PFSK-1 (cell line): ENCODE data around the gene PRMT3.

Source experiments
- FOXP2 ChIP-seq: optimal IDR thresholded peaks from 2 replicates; pipeline ENCODE3; 2011; ENCODE audit warnings: borderline replicate concordance, control low read depth, inconsistent platforms; ENCODE audit not compliant: insufficient read depth; ENCODE audit errors: extremely low read length, extremely low read depth
- POLR2AphosphoS5 ChIP-seq: IDR thresholded peaks from 2 replicates; pipeline ENCODE4 v1.6.1; 2012; ENCODE audit warnings: low read depth, mild to moderate bottlenecking, control low read depth, low read length, moderate library complexity
- SIN3A ChIP-seq: IDR thresholded peaks from 2 replicates; pipeline ENCODE4 v1.6.1; 2012; ENCODE audit warnings: mild to moderate bottlenecking, low read length, moderate library complexity, borderline replicate concordance; ENCODE audit not compliant: insufficient read depth
- TAF1 ChIP-seq: IDR thresholded peaks from 2 replicates; pipeline ENCODE4 v1.6.1; 2012; ENCODE audit warnings: low read length, control low read depth, borderline replicate concordance; ENCODE audit not compliant: insufficient read depth
- TF ChIP-seq, protein P1 (sequence below), 2 experiments: IDR thresholded peaks; 2 replicates each; pipeline versions ENCODE4 v1.6.1 to v1.8.0; 2011 to 2012; ENCODE audit warnings: low read depth in 2 of 2, low read length in 2 of 2, control low read depth in 1 of 2, inconsistent platforms in 1 of 2, mild to moderate bottlenecking in 1 of 2, moderate library complexity in 1 of 2; ENCODE audit not compliant: insufficient read depth in 1 of 2

The PRMT3 gene

DNA sequence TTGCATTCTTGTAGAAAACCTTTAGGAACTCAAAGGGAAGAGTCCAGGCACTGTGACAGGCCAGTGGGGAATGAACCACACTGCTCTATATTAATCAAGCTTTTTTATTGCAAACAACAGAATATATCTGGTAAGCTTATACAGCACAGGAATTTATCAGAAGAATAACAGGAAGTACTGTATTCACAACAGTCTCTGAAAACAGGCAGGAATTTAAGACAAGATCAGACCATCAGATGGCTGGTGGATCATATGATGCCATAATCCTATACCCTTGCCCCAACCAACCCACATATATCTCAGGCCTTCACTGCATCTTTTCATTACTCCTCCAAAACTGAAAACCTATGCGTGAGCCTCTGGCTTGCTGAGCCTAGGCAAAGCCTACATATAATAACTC lies 25.0 kb upstream of the PRMT3 start:
- TF ChIP-seq FOXP2 (no peak), POLR2AphosphoS5 (no peak), TAF1 (no peak), SIN3A (no peak)
- TF ChIP-seq, protein P1, sequence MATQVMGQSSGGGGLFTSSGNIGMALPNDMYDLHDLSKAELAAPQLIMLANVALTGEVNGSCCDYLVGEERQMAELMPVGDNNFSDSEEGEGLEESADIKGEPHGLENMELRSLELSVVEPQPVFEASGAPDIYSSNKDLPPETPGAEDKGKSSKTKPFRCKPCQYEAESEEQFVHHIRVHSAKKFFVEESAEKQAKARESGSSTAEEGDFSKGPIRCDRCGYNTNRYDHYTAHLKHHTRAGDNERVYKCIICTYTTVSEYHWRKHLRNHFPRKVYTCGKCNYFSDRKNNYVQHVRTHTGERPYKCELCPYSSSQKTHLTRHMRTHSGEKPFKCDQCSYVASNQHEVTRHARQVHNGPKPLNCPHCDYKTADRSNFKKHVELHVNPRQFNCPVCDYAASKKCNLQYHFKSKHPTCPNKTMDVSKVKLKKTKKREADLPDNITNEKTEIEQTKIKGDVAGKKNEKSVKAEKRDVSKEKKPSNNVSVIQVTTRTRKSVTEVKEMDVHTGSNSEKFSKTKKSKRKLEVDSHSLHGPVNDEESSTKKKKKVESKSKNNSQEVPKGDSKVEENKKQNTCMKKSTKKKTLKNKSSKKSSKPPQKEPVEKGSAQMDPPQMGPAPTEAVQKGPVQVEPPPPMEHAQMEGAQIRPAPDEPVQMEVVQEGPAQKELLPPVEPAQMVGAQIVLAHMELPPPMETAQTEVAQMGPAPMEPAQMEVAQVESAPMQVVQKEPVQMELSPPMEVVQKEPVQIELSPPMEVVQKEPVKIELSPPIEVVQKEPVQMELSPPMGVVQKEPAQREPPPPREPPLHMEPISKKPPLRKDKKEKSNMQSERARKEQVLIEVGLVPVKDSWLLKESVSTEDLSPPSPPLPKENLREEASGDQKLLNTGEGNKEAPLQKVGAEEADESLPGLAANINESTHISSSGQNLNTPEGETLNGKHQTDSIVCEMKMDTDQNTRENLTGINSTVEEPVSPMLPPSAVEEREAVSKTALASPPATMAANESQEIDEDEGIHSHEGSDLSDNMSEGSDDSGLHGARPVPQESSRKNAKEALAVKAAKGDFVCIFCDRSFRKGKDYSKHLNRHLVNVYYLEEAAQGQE (IDR thresholded peaks at IDR 0.05; ENCODE audit: insufficient read depth in 1 of 2, low read depth in 2 of 2, low read length in 2 of 2): no peak

DNA sequence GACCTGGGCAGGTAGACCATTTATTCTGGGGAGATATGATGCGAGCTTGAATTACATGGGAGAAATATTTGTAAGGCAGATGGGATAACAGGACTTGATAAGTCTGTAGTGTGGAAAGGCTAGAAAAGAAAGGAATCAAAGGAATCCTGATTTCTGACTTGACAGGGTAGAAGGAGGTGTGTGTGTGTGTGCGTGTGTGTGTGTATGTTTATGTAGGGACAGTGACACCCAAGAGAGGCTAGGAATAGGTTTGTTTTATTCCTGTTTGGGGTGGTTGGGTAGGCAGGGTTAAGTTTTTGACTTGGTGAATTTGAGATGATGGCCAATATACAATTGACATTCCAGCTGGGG lies 24.4 kb upstream of the PRMT3 start:
- TF ChIP-seq FOXP2 (no peak), SIN3A (no peak), POLR2AphosphoS5 (no peak), TAF1 (no peak)
- TF ChIP-seq, protein P1 (IDR thresholded peaks at IDR 0.05; ENCODE audit: insufficient read depth in 1 of 2, low read depth in 2 of 2, low read length in 2 of 2): no peak

DNA sequence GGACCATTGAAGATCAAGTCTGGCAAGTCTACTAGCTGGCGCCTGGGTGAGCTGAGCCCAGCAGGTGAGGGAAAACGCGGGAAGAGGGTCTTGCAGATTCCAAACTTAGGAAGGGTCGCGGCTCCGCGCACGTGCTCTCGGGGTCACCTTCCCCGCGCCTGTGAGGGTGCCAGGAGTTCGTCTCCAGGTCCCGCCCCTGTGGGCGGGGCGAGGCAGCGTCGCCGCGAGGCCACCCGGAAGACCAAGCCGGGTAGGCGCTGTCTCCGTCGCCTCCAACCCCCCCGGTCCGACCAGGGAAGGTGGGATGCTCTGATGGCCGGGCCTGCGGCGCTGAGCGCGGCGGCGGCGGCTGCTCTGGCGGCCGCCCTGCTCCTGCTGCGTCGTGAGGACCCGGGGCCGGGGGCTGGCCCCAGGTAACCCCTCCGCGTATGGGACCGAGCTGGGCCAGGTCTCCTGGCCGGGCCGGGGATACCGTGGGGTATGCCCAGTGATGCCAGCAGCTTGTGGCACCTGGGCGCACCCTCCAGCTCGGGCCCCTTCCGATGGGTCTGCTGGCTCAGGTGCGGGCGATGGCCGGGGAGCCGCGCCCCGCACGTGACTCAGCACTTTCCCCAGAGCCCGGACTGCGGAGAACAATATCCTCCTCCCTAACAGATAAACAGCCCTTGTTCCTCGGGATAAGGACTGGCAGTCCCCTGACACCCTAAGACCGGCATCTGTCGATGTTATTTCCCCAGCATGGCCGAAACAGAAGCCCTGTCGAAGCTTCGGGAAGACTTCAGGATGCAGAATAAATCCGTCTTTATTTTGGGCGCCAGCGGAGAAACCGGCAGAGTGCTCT lies 23.8 kb upstream of the PRMT3 start, which contains the start of gene HTATIP2:
HTATIP2 (plus strand) TSS at position 215 of the 841 bp plus-strand sequence; CDS start at position 739, 524 bp downstream.
- TF ChIP-seq POLR2AphosphoS5 (no peak), SIN3A (no peak), TAF1 (no peak)

DNA sequence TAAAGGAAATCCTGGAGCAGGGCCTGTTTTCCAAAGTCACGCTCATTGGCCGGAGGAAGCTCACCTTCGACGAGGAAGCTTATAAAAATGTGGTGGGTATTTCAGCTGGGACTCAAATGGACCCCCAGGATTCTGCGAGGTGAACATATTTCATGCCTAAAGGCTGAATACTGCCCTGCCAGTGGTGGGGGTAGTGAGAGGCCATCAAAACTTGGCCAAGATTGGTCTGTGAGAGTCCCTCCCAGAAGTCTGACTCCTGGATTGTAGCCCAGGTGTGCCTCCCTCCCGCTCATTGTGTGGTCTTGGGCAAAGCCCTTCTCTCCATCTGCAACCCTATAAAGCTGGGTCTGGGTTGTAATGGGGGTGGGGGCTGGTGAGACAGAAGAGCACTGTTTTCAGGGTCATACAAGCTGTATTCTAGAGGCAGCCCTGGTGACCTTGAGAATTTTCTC lies 23.1 kb upstream of the PRMT3 start:
- TF ChIP-seq SIN3A (no peak), FOXP2 (no peak), TAF1 (no peak), POLR2AphosphoS5 (no peak)
- TF ChIP-seq, protein P1 (IDR thresholded peaks at IDR 0.05; ENCODE audit: insufficient read depth in 1 of 2, low read depth in 2 of 2, low read length in 2 of 2): no peak

DNA sequence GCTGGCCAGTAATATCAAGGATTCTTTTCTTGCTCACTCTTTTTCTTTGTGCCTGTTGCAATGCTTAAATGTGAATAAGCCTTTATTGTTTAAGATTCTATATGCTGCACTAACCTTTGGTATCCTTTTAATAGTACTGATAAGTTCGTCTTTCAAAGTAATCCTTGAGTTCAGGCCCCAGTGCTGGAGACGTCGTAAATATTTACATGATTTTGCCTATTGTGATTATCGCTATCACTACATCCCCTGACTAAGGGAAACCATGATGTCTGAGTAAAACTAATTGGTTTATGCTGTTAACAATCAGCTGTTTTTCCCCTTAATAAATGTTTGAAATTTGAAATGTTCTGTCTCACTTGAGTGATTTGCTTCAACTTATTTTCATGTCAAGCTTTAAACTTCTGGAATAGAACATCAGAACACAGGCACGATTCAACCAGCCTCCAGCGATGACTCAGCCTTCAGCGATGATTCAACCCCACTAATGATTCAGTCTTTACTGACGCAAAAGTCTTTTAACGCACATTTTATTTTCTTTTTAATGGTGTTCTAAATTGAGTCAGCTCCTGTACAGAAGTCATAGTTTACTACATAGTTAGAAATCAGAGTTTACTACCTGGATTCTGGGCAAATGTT lies 20.1 kb upstream of the PRMT3 start:
- TF ChIP-seq, protein P1 (IDR thresholded peaks at IDR 0.05; ENCODE audit: insufficient read depth in 1 of 2, low read depth in 2 of 2, low read length in 2 of 2): no peak
- TF ChIP-seq POLR2AphosphoS5 (no peak), TAF1 (no peak), FOXP2 (no peak), SIN3A (no peak)
